GM19099 (cell line): ENCODE data around the gene GRHL1.

ENCODE experiments used
- POLR2A ChIP-seq: IDR thresholded peaks from 3 replicates; pipeline ENCODE4 v1.6.1; 2011; ENCODE audit warnings: low read depth; ENCODE audit not compliant: insufficient read length; ENCODE audit errors: extremely low read depth

The GRHL1 gene

GRCh38 chr2:9974343-9974742 lies 22.9 kb downstream of the GRHL1 start:
- no peak for TF ChIP-seq POLR2A

GRCh38 chr2:9975328-9975727 lies 23.8 kb downstream of the GRHL1 start:
- no peak for TF ChIP-seq POLR2A

- TF ChIP-seq POLR2A, result no peak
Measured at GRCh38 chr2:9975805-9976447, 24.4 kb downstream of the GRHL1 start.

GRCh38 chr2:9979977-9980376 lies 28.5 kb downstream of the GRHL1 start:
- TF ChIP-seq POLR2A, result no peak

- TF ChIP-seq POLR2A, result no peak
Measured at GRCh38 chr2:9980520-9980919, 29.0 kb downstream of the GRHL1 start.

GRCh38 chr2:9981655-9982054 lies 30.2 kb downstream of the GRHL1 start:
- TF ChIP-seq POLR2A, result no peak

- no peak for TF ChIP-seq POLR2A
Measured at GRCh38 chr2:9982248-9982647, 30.8 kb downstream of the GRHL1 start.

- TF ChIP-seq POLR2A, result no peak
Measured at GRCh38 chr2:9982891-9983290, 31.4 kb downstream of the GRHL1 start.

- no peak for TF ChIP-seq POLR2A
Measured at GRCh38 chr2:9983401-9984216, 32.1 kb downstream of the GRHL1 start.

GRCh38 chr2:9984217-9984739 lies 32.8 kb downstream of the GRHL1 start:
- no peak for TF ChIP-seq POLR2A

GRCh38 chr2:9984871-9985480 lies 33.5 kb downstream of the GRHL1 start:
- no peak for TF ChIP-seq POLR2A

- no peak for TF ChIP-seq POLR2A
Measured at GRCh38 chr2:9985531-9986328, 34.2 kb downstream of the GRHL1 start.

- TF ChIP-seq POLR2A, result no peak
Measured at GRCh38 chr2:9988320-9988719, 36.8 kb downstream of the GRHL1 start.

GRCh38 chr2:9990736-9991135 lies 39.2 kb downstream of the GRHL1 start:
- TF ChIP-seq POLR2A, result no peak

- no peak for TF ChIP-seq POLR2A
Measured at GRCh38 chr2:9991221-9991620, 39.7 kb downstream of the GRHL1 start.
